HG03457 (cell line): ENCODE results near the gene PLS1.
"Not testable (repeated sequence)": the region's sequence is repeated elsewhere in the genome, so short reads cannot be mapped to it uniquely, and the experiment has no call there.

Experiments
- ATAC-seq: cut with Tn5 transposase; IDR thresholded peaks from one replicate; pipeline ENCODE4 v1.9.1; 2021; ENCODE audit warnings: moderate number of reproducible peaks; ENCODE audit not compliant: unreplicated experiment

The PLS1 gene

DNA sequence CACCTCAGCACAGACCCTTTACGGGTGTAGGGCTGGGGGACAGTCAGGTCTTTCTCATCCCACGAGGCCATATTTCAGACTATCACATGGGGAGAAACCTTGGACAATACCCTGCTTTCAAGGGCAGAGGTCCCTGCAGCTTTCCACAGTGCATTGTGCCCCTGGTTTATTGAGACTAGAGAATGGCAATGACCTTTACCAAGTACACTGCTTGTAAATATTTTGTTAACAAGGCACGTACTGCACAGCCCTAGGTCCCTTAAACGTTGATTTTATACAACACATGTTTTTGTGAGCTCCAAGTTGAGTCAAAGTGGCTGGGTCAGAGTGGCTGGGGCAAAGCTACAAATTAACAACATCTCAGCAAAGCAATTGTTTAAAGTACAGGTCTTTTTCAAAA is 156.4 kb downstream of the PLS1 start:
- ATAC-seq: not testable (repeated sequence)

DNA sequence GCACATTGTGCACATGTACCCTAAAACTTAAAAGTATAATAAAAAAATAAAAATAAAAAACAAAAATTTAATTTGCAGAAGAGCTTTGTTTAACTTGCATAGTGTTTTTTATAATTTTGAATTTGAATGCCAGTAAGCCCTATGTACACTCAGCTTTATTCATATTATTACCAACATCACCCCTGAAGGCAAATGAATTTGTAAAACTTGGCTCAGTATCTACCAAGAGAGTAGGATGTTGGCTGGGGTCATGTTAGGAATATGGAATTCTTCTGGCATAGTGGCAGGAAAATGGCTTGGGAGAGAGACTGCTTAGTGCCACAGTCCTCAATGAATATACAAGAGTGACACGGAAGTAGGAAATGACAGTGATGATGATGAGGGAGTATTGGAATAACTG is 158.3 kb downstream of the PLS1 start:
- no peak for ATAC-seq
